Activated naive CD4-positive, alpha-beta T cell treated with anti-CD3 and anti-CD28 coated beads for 36 hours (primary cell): Measurements from ENCODE around the gene LMNA. TPM values are rescaled to one million over a fixed set of nuclear protein-coding genes. Genes with fewer than 3 reads are reported as not detected.
"Not testable (repeated sequence)": the region's sequence is repeated elsewhere in the genome, so short reads cannot be mapped to it uniquely, and the experiment has no call there.

Source experiments
- CTCF ChIA-PET: fragments of 350-600 bp; sonication (Branson Sonifier 250); formaldehyde crosslinking; loops from one replicate; lab custom pipeline; 2021; ENCODE audit warnings: antibody characterized with exemption; lab: Charles Lee
- DNase-seq: peaks from one replicate; pipeline ENCODE4 v3.0.0-alpha.2; 2020
- H3K27ac Mint-ChIP-seq: one replicate; pipeline ENCODE4 v1.8.0; 2021; ENCODE audit warnings: mild to moderate bottlenecking, mixed read lengths
- H3K27me3 Mint-ChIP-seq: one replicate; pipeline ENCODE4 v1.8.0; 2021; ENCODE audit warnings: low read depth, mixed read lengths
- H3K36me3 Mint-ChIP-seq: one replicate; pipeline ENCODE4 v1.8.0; 2021; ENCODE audit warnings: low read depth, mixed read lengths
- H3K4me1 Mint-ChIP-seq: one replicate; pipeline ENCODE4 v1.8.0; 2021; ENCODE audit warnings: low read depth, mixed read lengths
- H3K4me3 Mint-ChIP-seq: one replicate; pipeline ENCODE4 v1.8.0; 2021; ENCODE audit warnings: mild to moderate bottlenecking, moderate library complexity, mixed read lengths
- H3K9me3 Mint-ChIP-seq: one replicate; pipeline ENCODE4 v1.8.0; 2021; ENCODE audit warnings: mixed read lengths
- intact Hi-C: fragments of 100-400 bp; cut with micrococcal nuclease; formaldehyde crosslinking; loops from one replicate; pipeline ENCODE4 v1.15.1; 2023
- total RNA-seq, 2 experiments: library from RNA; stranded (reverse); gene quantifications; one replicate each; pipeline ENCODE4 v1.2.3, GENCODE V29; 2021

LMNA gene
- total RNA-seq, 2 experiments from 2014 or later, result 62.1 to 62.6 TPM

GRCh38 chr1:156108664-156109241 is 5.8 kb upstream of the LMNA start:
- Mint-ChIP-seq H3K27me3 (peaks cover 13% of the 10 kb centered on the region), H3K27ac (no peak overlapping the region), H3K36me3 (no peaks in the 10 kb centered on the region), H3K4me3 (no peak overlapping the region), H3K4me1 (peaks cover 45% of the 10 kb centered on the region), H3K9me3 (no peaks in the 10 kb centered on the region)
- no peak for DNase-seq
- intact Hi-C loops, result no loop called here
- CTCF ChIA-PET, result interaction anchor here (1.6 to 4.8 kb wide), 2 partner anchors 18 to 19 kb away, joined by 3 to 55 read pairs; no protein-coding TSS in a partner anchor

- CTCF ChIA-PET, result interaction anchor here (0.6 to 4.8 kb wide), 3 partner anchors 9 to 19 kb away, joined by 3 to 55 read pairs (median 4); no protein-coding TSS in a partner anchor
- Mint-ChIP-seq H3K36me3 (no peaks in the 10 kb centered on the region), H3K4me1 (peaks cover 43% of the 10 kb centered on the region), H3K27ac (no peak overlapping the region), H3K4me3 (no peak overlapping the region), H3K9me3 (no peaks in the 10 kb centered on the region), H3K27me3 (peaks cover 19% of the 10 kb centered on the region)
- intact Hi-C loops, result no loop called here
- DNase-seq, result no peak
Observed at GRCh38 chr1:156110252-156110651, 4.3 kb upstream of the LMNA start.

- intact Hi-C loops, result no loop called here
- Mint-ChIP-seq H3K4me3 (no peak overlapping the region), H3K36me3 (peaks cover 3% of the 10 kb centered on the region), H3K27me3 (peaks cover 23% of the 10 kb centered on the region), H3K27ac (no peak overlapping the region), H3K4me1 (peaks cover 41% of the 10 kb centered on the region), H3K9me3 (no peaks in the 10 kb centered on the region)
- DNase-seq, result no peak
- CTCF ChIA-PET, result interaction anchor here (1.2 to 6.3 kb wide), 4 partner anchors 11 to 17 kb away, joined by 3 to 48 read pairs (median 19); no protein-coding TSS in a partner anchor
Observed at GRCh38 chr1:156111355-156111962, 3.1 kb upstream of the LMNA start.

- intact Hi-C loops, result no loop called here
- peaks cover 18% of the 10 kb centered on the region for H3K27me3 Mint-ChIP-seq
- H3K9me3 Mint-ChIP-seq, result no peaks in the 10 kb centered on the region
- H3K4me3 Mint-ChIP-seq, result no peak overlapping the region
- no peak overlapping the region for H3K27ac Mint-ChIP-seq
- CTCF ChIA-PET, result interaction anchor here (0.7 to 6.3 kb wide), 5 partner anchors 9 to 16 kb away, joined by 3 to 48 read pairs (median 4); no protein-coding TSS in a partner anchor
- peaks cover 34% of the 10 kb centered on the region for H3K4me1 Mint-ChIP-seq
- H3K36me3 Mint-ChIP-seq, result peaks cover 3% of the 10 kb centered on the region
- no peak for DNase-seq
Observed at GRCh38 chr1:156112276-156113137, 2.0 kb upstream of the LMNA start.

GRCh38 chr1:156113282-156113950 is 1.1 kb upstream of the LMNA start:
- intact Hi-C loops, result no loop called here
- Mint-ChIP-seq H3K36me3 (peaks cover 3% of the 10 kb centered on the region), H3K27ac (no peak overlapping the region), H3K9me3 (no peaks in the 10 kb centered on the region), H3K4me3 (no peak overlapping the region), H3K4me1 (peaks cover 31% of the 10 kb centered on the region), H3K27me3 (peaks cover 20% of the 10 kb centered on the region)
- DNase-seq, result no peak
- CTCF ChIA-PET, result interaction anchor here (0.7 to 6.3 kb wide), 4 partner anchors 9 to 16 kb away, joined by 3 to 48 read pairs (median 19); no protein-coding TSS in a partner anchor

GRCh38 chr1:156114919-156115513 is 505 bp downstream of the LMNA start:
- peak overlapping the region; percentile 24 for H3K27ac Mint-ChIP-seq
- H3K9me3 Mint-ChIP-seq, result no peaks in the 10 kb centered on the region
- DNase-seq, result peak; percentile 42
- H3K27me3 Mint-ChIP-seq, result peaks cover 22% of the 10 kb centered on the region
- peaks cover 34% of the 10 kb centered on the region for H3K4me1 Mint-ChIP-seq
- CTCF ChIA-PET, result interaction anchor here (1.0 to 6.3 kb wide), 5 partner anchors 10 to 110 kb away, joined by 3 to 48 read pairs (median 10); no protein-coding TSS in a partner anchor
- intact Hi-C loops, result loop anchor here (1.0 to 2.0 kb wide), 5 partner anchors 8 to 390 kb away; no protein-coding TSS in a partner anchor
- H3K36me3 Mint-ChIP-seq, result peaks cover 3% of the 10 kb centered on the region
- H3K4me3 Mint-ChIP-seq, result peak overlapping the region; percentile 86

- H3K4me1 Mint-ChIP-seq, result peaks cover 39% of the 10 kb centered on the region
- peak overlapping the region; percentile 86 for H3K4me3 Mint-ChIP-seq
- H3K9me3 Mint-ChIP-seq, result no peaks in the 10 kb centered on the region
- DNase-seq, result no peak
- peaks cover 24% of the 10 kb centered on the region for H3K27me3 Mint-ChIP-seq
- H3K27ac Mint-ChIP-seq, result peak overlapping the region; percentile 24
- H3K36me3 Mint-ChIP-seq, result peaks cover 3% of the 10 kb centered on the region
- CTCF ChIA-PET, result interaction anchor here (1.0 to 6.3 kb wide), 5 partner anchors 11 to 109 kb away, joined by 3 to 48 read pairs (median 10); no protein-coding TSS in a partner anchor
- intact Hi-C loops, result loop anchor here (2.0 kb wide), 1 partner anchor 389 kb away; no protein-coding TSS in a partner anchor
Observed at GRCh38 chr1:156115514-156116374, 1.2 kb downstream of the LMNA start.

GRCh38 chr1:156116731-156117130 is 2.2 kb downstream of the LMNA start:
- Mint-ChIP-seq H3K27me3 (peaks cover 24% of the 10 kb centered on the region), H3K4me3 (peak overlapping the region; percentile 86), H3K4me1 (peaks cover 39% of the 10 kb centered on the region)
- intact Hi-C loops, H3K36me3 Mint-ChIP-seq, DNase-seq, H3K27ac Mint-ChIP-seq, H3K9me3 Mint-ChIP-seq: not testable (repeated sequence)
- CTCF ChIA-PET, result interaction anchor here (6.3 kb wide), 1 partner anchor 12 kb away, joined by 48 read pairs; no protein-coding TSS in a partner anchor

GRCh38 chr1:156117414-156118176 is 3.1 kb downstream of the LMNA start:
- Mint-ChIP-seq H3K27me3 (peaks cover 19% of the 10 kb centered on the region), H3K4me1 (peaks cover 39% of the 10 kb centered on the region), H3K36me3 (peaks cover 3% of the 10 kb centered on the region), H3K9me3 (no peaks in the 10 kb centered on the region), H3K27ac (no peak overlapping the region), H3K4me3 (no peak overlapping the region)
- CTCF ChIA-PET, result interaction anchor here (0.6 to 3.6 kb wide), 4 partner anchors 8 to 51 kb away, joined by 3 to 20 read pairs (median 6); no protein-coding TSS in a partner anchor
- intact Hi-C loops, result no loop called here
- DNase-seq, result no peak
